HG03342 (cell line): Measurements from ENCODE around the gene SH3PXD2A.

Experiments
- ATAC-seq: cut with Tn5 transposase; IDR thresholded peaks from one replicate; pipeline ENCODE4 v1.9.1; 2021; ENCODE audit warnings: mild to moderate bottlenecking, moderate library complexity; ENCODE audit not compliant: unreplicated experiment

Gene SH3PXD2A

GRCh38 chr10:103555325-103555649 is 300.1 kb downstream of the SH3PXD2A start:
- no peak for ATAC-seq

DNA sequence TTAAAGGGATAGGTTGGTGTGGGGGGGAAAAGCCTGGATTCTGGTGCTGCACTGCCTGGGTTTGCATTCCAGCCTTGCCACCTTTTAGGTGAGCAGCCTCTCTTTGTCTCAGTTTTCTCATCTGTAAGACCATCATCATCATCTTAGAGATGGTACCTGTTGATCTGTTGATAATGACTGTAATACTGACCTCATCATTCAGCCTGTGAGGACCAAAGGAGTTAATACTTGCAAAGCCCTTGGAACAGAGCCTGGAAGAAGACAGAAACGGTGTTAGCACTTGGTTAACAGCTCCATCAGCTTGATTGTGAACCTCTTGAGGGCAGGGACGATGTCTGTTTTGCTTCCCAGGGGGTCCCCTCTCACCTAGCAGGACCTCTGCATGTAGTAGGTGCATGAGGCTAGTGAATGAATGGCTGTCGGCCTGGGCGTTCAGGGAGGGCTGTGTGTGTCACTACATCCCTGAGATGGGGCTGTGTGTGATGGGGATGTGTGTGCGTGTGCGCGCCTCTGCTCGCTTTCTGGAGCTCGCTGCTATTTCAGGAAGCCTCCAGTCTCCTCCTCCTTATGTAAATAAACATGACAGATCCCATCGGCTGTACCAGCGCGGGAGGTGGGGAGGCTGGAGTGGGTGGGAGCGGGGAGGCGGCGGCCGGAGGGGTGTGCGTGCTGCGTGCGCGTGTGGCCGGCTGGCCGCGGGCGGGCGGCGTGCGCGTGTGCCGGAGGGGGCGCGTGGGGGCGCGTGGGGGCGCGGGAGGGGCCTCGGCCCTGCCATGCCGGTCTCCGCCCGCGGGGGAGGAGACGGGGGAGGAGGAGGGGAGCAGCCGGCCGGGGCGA is 300.7 kb downstream of the SH3PXD2A start:
- no peak for ATAC-seq

DNA sequence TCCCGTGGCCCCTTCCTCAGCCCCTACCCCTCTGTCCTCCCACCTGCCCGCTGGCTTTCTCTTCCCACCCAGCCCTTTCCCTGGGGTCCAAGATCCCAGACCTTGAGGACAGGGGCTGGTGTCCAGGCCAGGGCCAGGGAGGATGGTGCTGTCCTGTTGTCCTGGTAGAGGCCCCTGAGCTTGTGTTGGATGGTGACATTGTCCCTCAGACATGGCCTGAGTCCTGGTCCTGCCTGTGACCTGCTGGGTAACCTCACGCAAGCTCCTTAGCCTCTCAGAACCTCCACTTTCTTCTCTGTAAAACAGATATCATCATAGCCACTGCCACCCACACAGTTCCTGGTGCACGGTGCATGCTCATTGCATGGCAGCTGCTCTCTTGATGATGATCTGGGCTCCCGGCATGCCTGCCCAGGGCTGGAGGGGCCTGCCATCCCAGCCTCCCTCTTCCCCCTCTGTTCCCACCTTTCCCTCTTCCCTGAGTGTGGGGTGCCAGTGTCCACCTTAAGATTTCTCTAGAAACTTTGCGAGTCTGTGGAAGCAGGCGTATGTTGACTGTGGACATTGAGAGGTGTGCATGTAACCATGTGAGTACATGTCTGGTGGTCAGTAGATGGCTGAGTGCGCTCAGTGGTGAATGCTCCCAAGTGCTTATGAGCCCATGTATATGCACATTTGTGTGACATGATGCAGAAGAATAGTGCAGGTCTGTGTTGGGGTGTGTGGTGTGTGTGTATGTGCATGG is 301.5 kb downstream of the SH3PXD2A start:
- ATAC-seq, result no peak

GRCh38 chr10:103552856-103553742 is 302.3 kb downstream of the SH3PXD2A start:
- ATAC-seq, result no peak

- no peak for ATAC-seq
These were observed 303.5 kb downstream of the SH3PXD2A start for GRCh38 chr10:103551619-103552602.

- ATAC-seq, result no peak
These were observed 305.1 kb downstream of the SH3PXD2A start for GRCh38 chr10:103550229-103550628.

GRCh38 chr10:103549349-103549685 is 306.1 kb downstream of the SH3PXD2A start:
- ATAC-seq, result no peak

- ATAC-seq, result no peak
These were observed 306.6 kb downstream of the SH3PXD2A start for GRCh38 chr10:103548581-103549348.

DNA sequence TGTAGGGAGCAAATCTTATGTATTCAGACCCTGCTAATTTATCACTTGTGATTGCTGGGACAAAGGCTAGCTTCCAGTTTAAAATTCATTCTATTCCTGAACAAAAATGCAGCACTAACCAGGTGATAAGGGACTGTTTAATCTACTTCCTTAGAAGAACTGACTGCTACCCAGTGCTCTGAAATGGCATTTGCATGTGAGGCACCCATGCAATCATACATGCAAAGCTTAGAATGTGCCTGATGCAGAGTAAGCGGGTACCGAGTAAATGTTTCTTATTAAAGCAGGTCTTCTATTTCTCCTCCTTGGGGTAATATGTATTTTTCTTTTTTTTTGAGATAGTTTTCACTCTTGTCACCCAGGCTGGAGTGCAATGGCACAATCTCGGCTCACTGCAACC is 307.4 kb downstream of the SH3PXD2A start:
- ATAC-seq, result no peak

DNA sequence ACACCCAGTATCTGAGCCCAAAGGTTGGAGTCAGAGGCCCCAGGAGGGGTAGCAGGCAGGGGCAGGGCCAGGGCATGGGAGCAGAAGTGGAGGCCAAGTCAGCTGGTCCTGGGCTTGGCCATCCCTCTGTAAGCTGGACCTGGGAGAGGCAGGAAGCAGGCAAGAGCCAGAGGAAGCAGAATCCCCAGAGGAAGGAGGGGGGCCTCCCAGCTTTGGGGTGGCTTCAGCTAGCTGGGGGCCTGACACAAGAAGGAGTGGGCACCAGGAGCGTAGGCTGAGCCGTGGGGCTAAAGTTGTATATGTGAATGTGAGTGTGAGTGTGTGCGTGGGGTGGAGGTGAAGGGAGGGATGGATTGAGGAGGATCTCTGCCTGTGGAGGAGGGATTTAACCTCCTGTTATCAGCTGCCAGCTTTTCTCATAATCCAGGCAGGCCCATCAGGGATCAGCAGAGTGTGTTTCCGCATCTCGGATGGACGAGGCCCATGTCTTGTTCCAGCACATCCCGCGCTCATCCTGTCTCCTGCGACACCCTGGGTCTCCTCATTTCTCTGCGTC is 307.9 kb downstream of the SH3PXD2A start:
- no peak for ATAC-seq

- ATAC-seq, result no peak
These were observed 309.0 kb downstream of the SH3PXD2A start for GRCh38 chr10:103546401-103546800.

- no peak for ATAC-seq
These were observed 309.6 kb downstream of the SH3PXD2A start for GRCh38 chr10:103545771-103546281.

DNA sequence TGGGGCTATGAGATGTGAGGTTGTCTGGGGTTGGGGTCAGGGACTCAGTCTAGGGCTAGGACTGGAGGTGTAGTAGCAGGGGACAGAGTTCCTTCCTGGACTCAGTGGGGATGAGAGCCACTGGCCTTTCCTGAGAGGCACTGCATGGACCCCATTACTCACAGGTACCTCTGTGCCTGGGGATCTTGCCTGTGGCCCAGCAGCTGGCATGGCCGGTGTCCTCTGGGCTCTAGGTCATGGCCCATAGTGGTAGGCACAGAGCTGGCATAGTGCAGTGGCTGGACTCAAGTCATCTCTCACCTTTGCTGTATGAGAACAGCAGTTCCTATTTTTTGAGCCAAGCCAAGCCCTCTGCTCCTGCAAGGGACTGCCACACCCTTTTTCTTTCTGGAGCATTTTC is 310.0 kb downstream of the SH3PXD2A start:
- no peak for ATAC-seq

DNA sequence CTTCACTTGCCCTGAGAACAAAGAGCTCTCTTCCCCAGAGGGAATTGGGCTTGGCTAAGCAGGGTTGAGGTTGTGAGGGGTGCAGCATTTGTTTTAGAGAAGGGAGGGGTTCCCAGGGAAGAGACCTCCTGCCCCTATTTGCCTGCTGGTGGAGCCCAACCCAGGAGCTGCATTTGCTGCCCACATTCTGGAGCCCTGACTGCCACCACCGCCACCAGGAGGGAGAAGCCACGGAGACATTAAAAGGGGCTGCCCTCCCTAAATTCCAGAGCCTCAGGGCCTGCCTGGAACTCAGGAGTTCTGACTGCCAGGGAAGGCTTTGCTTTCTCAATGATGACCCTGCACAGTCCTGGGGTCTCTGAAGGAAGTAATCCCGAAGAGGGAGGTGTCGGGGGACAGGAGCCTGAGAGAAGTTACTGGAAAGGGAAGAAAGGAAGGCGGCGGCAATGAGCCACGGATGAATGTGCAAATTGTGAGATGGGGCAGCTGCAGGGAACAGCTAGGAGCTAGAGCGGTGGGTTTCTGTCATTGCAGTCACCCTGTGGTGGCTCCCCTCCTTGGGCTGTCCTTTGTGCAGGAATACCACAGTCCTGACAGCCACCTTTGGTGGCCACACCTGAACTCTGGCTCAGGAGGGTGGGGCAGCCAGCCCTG is 310.6 kb downstream of the SH3PXD2A start:
- ATAC-seq, result no peak
